COR-L47 (cell line): Measurements from ENCODE around the gene TNIK.

Source experiments
- DNase-seq: peaks from one replicate; lab custom pipeline; 2025; lab: John Stamatoyannopoulos, UW

TNIK gene

GRCh38 chr3:171358181-171358880 lies 101.9 kb downstream of the TNIK start:
- no peak for DNase-seq

GRCh38 chr3:171357721-171358120 lies 102.5 kb downstream of the TNIK start:
- DNase-seq: no peak

- DNase-seq: no peak
These were observed 104.0 kb downstream of the TNIK start for GRCh38 chr3:171356251-171356650.

GRCh38 chr3:171354706-171355582 lies 105.3 kb downstream of the TNIK start:
- no peak for DNase-seq

- DNase-seq: no peak
These were observed 106.0 kb downstream of the TNIK start for GRCh38 chr3:171354049-171354705.

- no peak for DNase-seq
These were observed 106.8 kb downstream of the TNIK start for GRCh38 chr3:171353423-171353822.

- DNase-seq: no peak
These were observed 107.7 kb downstream of the TNIK start for GRCh38 chr3:171352387-171352935.

- peak; percentile 14 for DNase-seq
These were observed 108.5 kb downstream of the TNIK start for GRCh38 chr3:171351676-171352075.

GRCh38 chr3:171350364-171350763 lies 109.8 kb downstream of the TNIK start:
- no peak for DNase-seq

- no peak for DNase-seq
These were observed 110.8 kb downstream of the TNIK start for GRCh38 chr3:171349392-171349791.

GRCh38 chr3:171348121-171348520 lies 112.1 kb downstream of the TNIK start:
- no peak for DNase-seq

GRCh38 chr3:171347301-171348039 lies 112.7 kb downstream of the TNIK start:
- DNase-seq: no peak

GRCh38 chr3:171346582-171347300 lies 113.5 kb downstream of the TNIK start:
- no peak for DNase-seq

- DNase-seq: no peak
These were observed 114.2 kb downstream of the TNIK start for GRCh38 chr3:171346019-171346418.

GRCh38 chr3:171345107-171345843 lies 114.9 kb downstream of the TNIK start:
- peak; percentile 30 for DNase-seq

- no peak for DNase-seq
These were observed 116.5 kb downstream of the TNIK start for GRCh38 chr3:171343693-171344092.

- DNase-seq: no peak
These were observed 117.3 kb downstream of the TNIK start for GRCh38 chr3:171342783-171343420.

- no peak for DNase-seq
These were observed 118.0 kb downstream of the TNIK start for GRCh38 chr3:171342200-171342599.

- DNase-seq: no peak
These were observed 119.8 kb downstream of the TNIK start for GRCh38 chr3:171340434-171340833.

- DNase-seq: peak; percentile 96
These were observed 120.6 kb downstream of the TNIK start for GRCh38 chr3:171339598-171339997.
